ENCODE measurements around the gene CYP3A4. TPM values are rescaled to one million over a fixed set of nuclear protein-coding genes. Genes with fewer than 3 reads are reported as not detected.
"Not testable (repeated sequence)": the region's sequence is repeated elsewhere in the genome, so short reads cannot be mapped to it uniquely, and the experiment has no call there.

The CYP3A4 gene
- total and polyA plus RNA-seq, 8 donors, result 0.25 to 11.0 (median 4.3) TPM; not detected in 1

DNA sequence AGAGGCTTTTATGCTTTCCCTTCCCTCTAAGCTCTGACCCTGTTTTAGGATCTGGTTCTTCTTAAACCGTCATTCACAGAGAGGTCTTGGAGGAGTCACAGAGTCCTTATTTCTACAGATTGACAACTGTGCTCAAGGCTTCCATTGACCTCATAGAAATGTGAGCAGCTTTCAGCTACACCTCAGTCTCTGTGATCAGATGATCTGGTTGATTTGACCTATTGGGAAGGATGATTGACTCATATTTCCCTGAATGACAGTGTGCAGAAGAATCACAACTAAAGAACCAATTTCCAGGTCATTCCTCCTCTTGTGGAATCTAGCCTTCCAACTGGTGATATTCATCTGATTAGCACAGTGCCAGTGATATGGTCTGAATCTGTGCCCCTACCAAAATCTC lies 3.4 kb downstream of the CYP3A4 start:
- no peak for ATAC-seq
- no peak for FAIRE-seq
- H3K36me3 ChIP-seq, result no peaks in the 10 kb centered on the region
- H3K4me3 ChIP-seq, result no peak overlapping the region
- no peak for DNase-seq
- TF ChIP-seq, protein P1, sequence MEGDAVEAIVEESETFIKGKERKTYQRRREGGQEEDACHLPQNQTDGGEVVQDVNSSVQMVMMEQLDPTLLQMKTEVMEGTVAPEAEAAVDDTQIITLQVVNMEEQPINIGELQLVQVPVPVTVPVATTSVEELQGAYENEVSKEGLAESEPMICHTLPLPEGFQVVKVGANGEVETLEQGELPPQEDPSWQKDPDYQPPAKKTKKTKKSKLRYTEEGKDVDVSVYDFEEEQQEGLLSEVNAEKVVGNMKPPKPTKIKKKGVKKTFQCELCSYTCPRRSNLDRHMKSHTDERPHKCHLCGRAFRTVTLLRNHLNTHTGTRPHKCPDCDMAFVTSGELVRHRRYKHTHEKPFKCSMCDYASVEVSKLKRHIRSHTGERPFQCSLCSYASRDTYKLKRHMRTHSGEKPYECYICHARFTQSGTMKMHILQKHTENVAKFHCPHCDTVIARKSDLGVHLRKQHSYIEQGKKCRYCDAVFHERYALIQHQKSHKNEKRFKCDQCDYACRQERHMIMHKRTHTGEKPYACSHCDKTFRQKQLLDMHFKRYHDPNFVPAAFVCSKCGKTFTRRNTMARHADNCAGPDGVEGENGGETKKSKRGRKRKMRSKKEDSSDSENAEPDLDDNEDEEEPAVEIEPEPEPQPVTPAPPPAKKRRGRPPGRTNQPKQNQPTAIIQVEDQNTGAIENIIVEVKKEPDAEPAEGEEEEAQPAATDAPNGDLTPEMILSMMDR (IDR thresholded peaks at IDR 0.05), result no peak
- no peaks in the 10 kb centered on the region for H3K27me3 ChIP-seq
- no peaks in the 10 kb centered on the region for H3K4me1 ChIP-seq
- 86 to 89% methylated on average over 1 of the region's 1 CpG for WGBS, 2 donors
- H3K9me3 ChIP-seq, result no peaks in the 10 kb centered on the region
- intact Hi-C loops (cut with DNase I), result no loop called here
- H3K27ac ChIP-seq, result no peak overlapping the region

DNA sequence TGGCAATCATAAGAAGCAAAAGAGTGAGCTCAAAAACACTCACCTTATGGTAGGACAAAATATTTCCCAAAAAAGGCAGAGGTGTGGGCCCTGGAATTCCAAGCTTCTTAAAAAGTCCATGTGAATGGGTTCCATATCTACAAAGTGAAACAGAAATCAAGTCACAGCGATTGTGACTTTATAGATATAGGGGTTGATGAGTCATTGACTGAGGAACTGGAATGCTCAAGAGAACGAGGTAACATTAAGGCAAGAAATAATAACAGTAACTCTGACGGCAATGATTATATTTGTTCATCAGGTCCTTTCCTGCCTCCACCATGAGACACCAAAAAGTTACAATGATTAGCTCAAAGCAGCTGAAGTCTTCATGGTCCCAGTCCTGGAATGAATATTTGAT lies 4.0 kb downstream of the CYP3A4 start:
- TF ChIP-seq, protein P1 (IDR thresholded peaks at IDR 0.05), result no peak
- FAIRE-seq, result no peak
- Histone ChIP-seq H3K9me3 (no peaks in the 10 kb centered on the region), H3K27ac (no peak overlapping the region), H3K4me3 (no peak overlapping the region), H3K4me1 (no peaks in the 10 kb centered on the region), H3K36me3 (no peaks in the 10 kb centered on the region), H3K27me3 (no peaks in the 10 kb centered on the region)
- no peak for DNase-seq
- 75 to 86% methylated on average over 3 of the region's 3 CpGs for WGBS, 2 donors
- intact Hi-C loops (cut with DNase I), result no loop called here
- ATAC-seq, result no peak

GRCh38 chr7:99778880-99779279 lies 5.1 kb downstream of the CYP3A4 start:
- intact Hi-C loops (cut with DNase I), result no loop called here
- 82 to 84% methylated on average over 5 of the region's 5 CpGs for WGBS, 2 donors
- TF ChIP-seq, protein P1 (IDR thresholded peaks at IDR 0.05), result no peak
- Histone ChIP-seq H3K4me3 (no peak overlapping the region), H3K27me3 (no peaks in the 10 kb centered on the region), H3K4me1 (peaks cover 0 to under 1% (median 0%) of the 10 kb centered on the region in 3 donors), H3K27ac (no peak overlapping the region), H3K9me3 (no peaks in the 10 kb centered on the region), H3K36me3 (no peaks in the 10 kb centered on the region)
- DNase-seq (no peak), FAIRE-seq (no peak), ATAC-seq (no peak)

DNA sequence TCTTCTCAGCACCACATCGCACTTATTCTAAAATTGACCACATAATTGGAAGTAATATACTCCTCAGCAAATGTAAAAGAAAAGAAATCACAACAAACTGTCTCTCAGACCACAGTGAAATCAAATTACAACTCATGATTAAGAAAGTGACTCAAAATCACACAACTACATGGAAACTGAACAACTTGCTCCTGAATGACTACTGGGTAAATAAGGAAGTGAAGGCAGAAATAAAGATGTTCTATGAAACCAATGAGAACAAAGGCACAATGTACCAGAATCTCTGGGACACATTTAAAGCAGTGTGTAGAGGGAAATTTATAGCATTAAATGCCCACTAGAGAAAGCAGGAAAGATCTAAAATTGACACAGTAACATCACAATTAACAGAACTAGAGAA lies 10.6 kb downstream of the CYP3A4 start:
- H3K27ac ChIP-seq, result peak overlapping the region in 2 of 4 donors; percentile 38 to 48
- H3K36me3 ChIP-seq; H3K4me3 ChIP-seq; H3K27me3 ChIP-seq; DNase-seq; H3K4me1 ChIP-seq; H3K9me3 ChIP-seq; intact Hi-C loops (cut with DNase I); FAIRE-seq: not testable (repeated sequence)
- ATAC-seq, result peak; percentile 35 to 76 (median 62)
- 94% methylated on average over 1 of the region's 1 CpG for WGBS, 2 donors

- 16 to 17% methylated on average over 1 of the region's 1 CpG for WGBS, 2 donors
- Histone ChIP-seq H3K4me3 (no peak overlapping the region), H3K9me3 (no peaks in the 10 kb centered on the region), H3K27me3 (no peaks in the 10 kb centered on the region), H3K4me1 (peaks cover 0 to 6% (median 3%) of the 10 kb centered on the region in 3 donors), H3K36me3 (no peaks in the 10 kb centered on the region), H3K27ac (peak overlapping the region in 2 of 4 donors; percentile 38 to 48)
- TF ChIP-seq, protein P1 (IDR thresholded peaks at IDR 0.05), result no peak
- FAIRE-seq, result peak; percentile 60
- DNase-seq, result peak in 2 of 6 donors; percentile 33 to 56
- intact Hi-C loops (cut with DNase I), result no loop called here
- ATAC-seq, result peak; percentile 94 to 98 (median 98)
Measured at GRCh38 chr7:99772565-99772964, 11.4 kb downstream of the CYP3A4 start.

DNA sequence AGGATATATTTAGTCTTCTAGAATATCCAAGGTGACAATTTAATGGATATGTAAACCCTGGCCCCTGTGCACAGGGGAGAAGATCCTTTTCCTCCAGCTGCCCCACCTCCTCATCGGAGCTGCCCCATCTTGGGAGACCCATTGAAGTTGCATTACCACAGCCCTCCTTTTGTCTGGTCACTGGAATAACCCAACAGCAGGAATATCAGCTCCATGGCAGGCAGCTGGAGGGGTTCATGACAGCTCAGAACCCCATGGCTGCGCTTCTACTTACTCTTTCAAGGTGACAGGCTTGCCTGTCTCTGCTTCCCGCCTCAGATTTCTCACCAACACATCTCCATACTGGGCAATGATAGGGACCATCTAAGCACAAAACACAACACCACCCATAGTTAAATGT lies 14.5 kb downstream of the CYP3A4 start:
- H3K9me3 ChIP-seq; H3K4me1 ChIP-seq; FAIRE-seq; H3K4me3 ChIP-seq; H3K27ac ChIP-seq; H3K27me3 ChIP-seq; H3K36me3 ChIP-seq; DNase-seq; ATAC-seq; intact Hi-C loops (cut with DNase I): not testable (repeated sequence)
- 95 to 97% methylated on average over 3 of the region's 3 CpGs for WGBS, 2 donors

Data from pancreas (tissue), 10 donors.